H1 (cell line): ENCODE data around the gene POLA1. TPM values are rescaled to one million over a fixed set of nuclear protein-coding genes. Genes with fewer than 3 reads are reported as not detected.

Experiments used
- CTCF ChIA-PET: fragments of 300-600 bp; sonication (Branson Sonifier 250); formaldehyde crosslinking; loops from one replicate; lab custom pipeline; 2021; ENCODE audit not compliant: partially characterized antibody; lab: Charles Lee
- POLR2A ChIA-PET: fragments of 300-600 bp; sonication (Branson Sonifier 250); formaldehyde crosslinking; loops from one replicate; lab custom pipeline; 2021; ENCODE audit warnings: inconsistent platforms; ENCODE audit not compliant: partially characterized antibody; lab: Charles Lee
- DNase-seq, 2 experiments: peaks; one replicate each; pipeline versions ENCODE4 v3.0.0 to v3.0.0-alpha.2; 2010 to 2022; ENCODE audit warnings: low spot score in 2 of 2, low read depth in 1 of 2, mixed read lengths in 1 of 2
- FAIRE-seq: peaks from 2 replicates; lab custom pipeline; 2011; peaks lifted over from hg19 to GRCh38; lab: Jason Lieb, UNC
- H2AFZ ChIP-seq: 2 replicates; pipeline ENCODE4 v1.8.1; 2012; ENCODE audit warnings: low read length, inconsistent platforms
- H2AK5ac ChIP-seq: 2 replicates; pipeline ENCODE4 v1.6.1; 2013; ENCODE audit warnings: low read depth, low read length
- H2BK120ac ChIP-seq: replicated peaks from 2 replicates; pipeline ENCODE3; 2013; ENCODE audit warnings: low read depth, low read length, inconsistent platforms
- H2BK12ac ChIP-seq: 2 replicates; pipeline ENCODE4 v1.6.1; 2013; ENCODE audit warnings: low read depth, low read length
- H2BK15ac ChIP-seq: 2 replicates; pipeline ENCODE4 v1.6.1; 2013; ENCODE audit warnings: low read length
- H2BK20ac ChIP-seq: 2 replicates; pipeline ENCODE4 v1.6.1; 2013; ENCODE audit warnings: low read length
- H2BK5ac ChIP-seq: 2 replicates; pipeline ENCODE4 v1.6.1; 2013; ENCODE audit warnings: low read depth, low read length
- H3K14ac ChIP-seq: 2 replicates; pipeline ENCODE4 v1.6.1; 2013; ENCODE audit warnings: inconsistent platforms; ENCODE audit not compliant: insufficient read length
- H3K18ac ChIP-seq: 2 replicates; pipeline ENCODE4 v1.6.1; 2013; ENCODE audit warnings: low read length; ENCODE audit errors: extremely low read depth
- H3K23ac ChIP-seq: 2 replicates; pipeline ENCODE4 v1.6.1; 2013; ENCODE audit warnings: inconsistent platforms; ENCODE audit not compliant: insufficient read length
- H3K23me2 ChIP-seq: 2 replicates; pipeline ENCODE4 v1.6.1; 2013; ENCODE audit warnings: low read depth, low read length
- H3K27ac ChIP-seq: 2 replicates; pipeline ENCODE4 v1.6.1; 2011; ENCODE audit warnings: low read depth, low read length, inconsistent platforms
- H3K27me3 ChIP-seq, 4 experiments: replicated peaks in 1 of 4; 1 replicate in 1 of 4; 2 replicates in 3 of 4; pipeline versions ENCODE4 v1.6.1 to v1.8.1; 2011 to 2013; ENCODE audit warnings: low read length in 3 of 4, mild to moderate bottlenecking in 3 of 4, inconsistent platforms in 2 of 4, mixed read lengths in 2 of 4, moderate library complexity in 1 of 4; ENCODE audit not compliant: control insufficient read depth in 3 of 4, insufficient read depth in 3 of 4; ENCODE audit errors: extremely low read depth in 1 of 4
- H3K36me3 ChIP-seq, 4 experiments: 2 replicates each; pipeline versions ENCODE4 v1.6.1 to v1.8.1; 2011 to 2013; ENCODE audit warnings: mild to moderate bottlenecking in 4 of 4, low read length in 3 of 4, moderate library complexity in 2 of 4, control low read depth in 1 of 4, inconsistent platforms in 1 of 4; ENCODE audit not compliant: insufficient read depth in 4 of 4, control insufficient read depth in 2 of 4
- H3K4ac ChIP-seq: replicated peaks from 2 replicates; pipeline ENCODE3; 2013; ENCODE audit warnings: low read length, low read depth, mixed read lengths, inconsistent platforms; ENCODE audit not compliant: insufficient read length
- H3K4me1 ChIP-seq, 4 experiments: replicated peaks in 1 of 4; 1 replicate in 1 of 4; 2 replicates in 3 of 4; pipeline versions ENCODE4 v1.6.1 to v1.8.1; 2011 to 2013; ENCODE audit warnings: low read length in 3 of 4, inconsistent platforms in 2 of 4, mixed read lengths in 1 of 4; ENCODE audit not compliant: insufficient read depth in 4 of 4, control insufficient read depth in 3 of 4
- H3K4me2 ChIP-seq, 2 experiments: 2 replicates each; pipeline versions ENCODE4 v1.6.1 to v1.8.1; 2011 to 2013; ENCODE audit warnings: low read depth in 2 of 2, low read length in 2 of 2, control low read depth in 1 of 2, inconsistent platforms in 1 of 2, mild to moderate bottlenecking in 1 of 2; ENCODE audit not compliant: insufficient read depth in 1 of 2
- H3K4me3 ChIP-seq, 4 experiments: fragments of 200-600, 300-600 bp in 1 of 4; sonication (generic), shearing (Covaris generic), sonication (Bioruptor Twin) in 1 of 4; 2 replicates each; pipeline versions ENCODE4 v1.5.1 to v1.8.1; 2011 to 2016; ENCODE audit warnings: low read length in 4 of 4, low read depth in 3 of 4, control low read depth in 2 of 4, inconsistent platforms in 2 of 4, mild to moderate bottlenecking in 2 of 4, mixed read lengths in 1 of 4, moderate library complexity in 1 of 4; ENCODE audit not compliant: insufficient read depth in 2 of 4; ENCODE audit errors: extremely low read depth in 1 of 4
- H3K56ac ChIP-seq: replicated peaks from 2 replicates; pipeline ENCODE3; 2013; ENCODE audit warnings: low read depth, mild to moderate bottlenecking, mixed read lengths, low read length, inconsistent platforms; ENCODE audit not compliant: insufficient read length
- H3K79me1 ChIP-seq: 2 replicates; pipeline ENCODE4 v1.6.1; 2013; ENCODE audit warnings: low read depth, low read length, control low read depth
- H3K79me2 ChIP-seq, 2 experiments: 2 replicates each; pipeline versions ENCODE4 v1.6.1 to v1.8.1; 2012 to 2013; ENCODE audit warnings: low read length in 2 of 2, mild to moderate bottlenecking in 2 of 2, inconsistent platforms in 1 of 2; ENCODE audit not compliant: insufficient read depth in 2 of 2, control insufficient read depth in 1 of 2
- H3K9ac ChIP-seq, 4 experiments: replicated peaks in 1 of 4; 1 replicate in 1 of 4; 2 replicates in 3 of 4; pipeline versions ENCODE4 v1.6.1 to v1.8.1; 2011 to 2013; ENCODE audit warnings: low read depth in 3 of 4, low read length in 3 of 4, control low read depth in 2 of 4, mild to moderate bottlenecking in 2 of 4, moderate library complexity in 2 of 4, inconsistent platforms in 1 of 4; ENCODE audit errors: extremely low read depth in 1 of 4
- H3K9me3 ChIP-seq, 2 experiments: 2 replicates each; pipeline versions ENCODE4 v1.6.1 to v1.8.1; 2012 to 2013; ENCODE audit warnings: mild to moderate bottlenecking in 2 of 2, moderate library complexity in 2 of 2, control low read depth in 1 of 2, inconsistent platforms in 1 of 2, low read depth in 1 of 2, low read length in 1 of 2, mixed read lengths in 1 of 2; ENCODE audit not compliant: insufficient read depth in 2 of 2
- H4K20me1 ChIP-seq, 2 experiments: replicated peaks in 1 of 2; 2 replicates each; pipeline versions ENCODE3 to v1.8.1; 2011 to 2013; ENCODE audit warnings: inconsistent platforms in 2 of 2, low read length in 2 of 2, mild to moderate bottlenecking in 1 of 2; ENCODE audit not compliant: insufficient read depth in 2 of 2, control insufficient read depth in 1 of 2
- H4K5ac ChIP-seq: 2 replicates; pipeline ENCODE4 v1.6.1; 2013; ENCODE audit warnings: low read length, low read depth, mixed read lengths, inconsistent platforms; ENCODE audit not compliant: insufficient read length
- H4K8ac ChIP-seq: 2 replicates; pipeline ENCODE4 v1.8.0; 2013; ENCODE audit warnings: mild to moderate bottlenecking, moderate library complexity, low read length, inconsistent platforms; ENCODE audit not compliant: insufficient read depth; ENCODE audit errors: extremely low read depth
- H4K91ac ChIP-seq: replicated peaks from 2 replicates; pipeline ENCODE3; 2013; ENCODE audit warnings: low read length, mixed read lengths, inconsistent platforms; ENCODE audit not compliant: insufficient read length
- MAFK ChIP-seq: IDR thresholded peaks from 2 replicates; pipeline ENCODE4 v1.6.1; 2012; ENCODE audit warnings: low read depth, mild to moderate bottlenecking, improper control_type of control experiment, low read length
- NANOG ChIP-seq: IDR thresholded peaks from 2 replicates; pipeline ENCODE4 v1.6.1; 2011; ENCODE audit warnings: low read length, low read depth, mild to moderate bottlenecking, inconsistent platforms; ENCODE audit not compliant: insufficient read depth, poor library complexity, severe bottlenecking
- WGBS, 2 experiments: shearing (Covaris generic) in 1 of 2; methylation state at CpG; one replicate each; pipeline versions ENCODE4 v1.1.6 to v1.1.7; 2013 to 2015; ENCODE audit warnings: low lambda C conversion rate in 2 of 2, mixed read lengths in 2 of 2, inconsistent platforms in 1 of 2, low coverage in 1 of 2, missing lambda C conversion rate in 1 of 2; ENCODE audit not compliant: insufficient replicate concordance in 2 of 2, insufficient coverage in 1 of 2, insufficient read length in 1 of 2; ENCODE audit errors: extremely low coverage in 1 of 2, missing lambda C conversion rate in 1 of 2; 5-methylcytosine and 5-hydroxymethylcytosine counted together
- polyA plus RNA-seq, 7 experiments: library from polyadenylated mRNA; depleted of rRNA in 3 of 7; stranded (reverse) in 5 of 7; unstranded in 2 of 7; fragments of >200 nt in 5 of 7; fragments of 200-250 nt in 2 of 7; gene quantifications; 1 replicate in 5 of 7; 2 replicates in 1 of 7; 4 replicates in 1 of 7; pipeline versions ENCODE4 v1.2.1 to v1.2.3, GENCODE V29; 2011 to 2013; ENCODE audit warnings: missing spikeins in 2 of 7, mixed read lengths in 2 of 7
- total RNA-seq: library from RNA; stranded (reverse); fragmentation: NEBNext Ultra II Directional; extraction: Animal tissue kit (Norgen Biotek cat#: 25700); gene quantifications from 2 replicates; pipeline ENCODE4 v1.2.1, GENCODE V29; 2021

Gene POLA1
- total and polyA plus RNA-seq, 2 of the 8 experiments (the other 6 are each of a cell fraction or from before 2014, with no cell fraction given) = 5.6 to 34.9 TPM

GRCh38 chrX:24657671-24658386, 35.9 kb upstream of the POLA1 start:
- Histone ChIP-seq H3K23me2 (no peaks in the 10 kb centered on the region), H3K36me3 (no peaks in the 10 kb centered on the region), H2BK120ac (no peak overlapping the region), H3K18ac (no peak overlapping the region), H3K56ac (no peak overlapping the region), H3K27me3 (no peaks in the 10 kb centered on the region), H3K79me1 (no peaks in the 10 kb centered on the region), H3K4me1 (no peaks in the 10 kb centered on the region; a peak in 1 of 7 replicates), H3K79me2 (no peaks in the 10 kb centered on the region), H2AK5ac (no peak overlapping the region), H4K8ac (no peak overlapping the region), H2BK15ac (no peak overlapping the region), H4K20me1 (no peaks in the 10 kb centered on the region), H3K23ac (no peak overlapping the region), H3K4me3 (no peak overlapping the region), H4K91ac (no peak overlapping the region), H3K4ac (no peak overlapping the region), H3K4me2 (peak overlapping the region in 1 of 2 experiments; percentile 13; a peak in 1 of 4 replicates), H3K9ac (no peak overlapping the region), H3K27ac (no peak overlapping the region), H2AFZ (no peak overlapping the region), H2BK12ac (no peak overlapping the region), H4K5ac (no peak overlapping the region), H3K14ac (no peak overlapping the region), H3K9me3 (no peaks in the 10 kb centered on the region), H2BK5ac (no peak overlapping the region), H2BK20ac (no peak overlapping the region)
- DNase-seq (no peak), FAIRE-seq (peak; percentile 45)
- ChIA-PET POLR2A (no interaction called here), CTCF (interaction anchor here (0.9 to 2.7 kb wide), 2 partner anchors 14 to 18 kb away, joined by 4 to 10 read pairs; no protein-coding TSS in a partner anchor)
- TF ChIP-seq NANOG = no peak
- TF ChIP-seq MAFK = peak; percentile 30; the same call in 1 of the 2 replicates
- WGBS, 2 experiments = 61% methylated on average over 6 of the region's 6 CpGs; no CpG with 5 or more reads in 1 of the 2 experiments
